GM18520 (cell line): ENCODE data around the gene FHOD3.
A peak's percentile ranks its signal among the peaks of the same experiment; 100 is the strongest.

Source experiments
- ATAC-seq: cut with Tn5 transposase; IDR thresholded peaks from one replicate; pipeline ENCODE4 v1.9.1; 2021; ENCODE audit not compliant: unreplicated experiment

FHOD3 gene

GRCh38 chr18:36680042-36680441 lies 382.5 kb downstream of the FHOD3 start:
- no peak for ATAC-seq

GRCh38 chr18:36685580-36685979 lies 388.1 kb downstream of the FHOD3 start:
- no peak for ATAC-seq

GRCh38 chr18:36688020-36688965 lies 390.8 kb downstream of the FHOD3 start:
- ATAC-seq, result peak; percentile 53

GRCh38 chr18:36692371-36692770 lies 394.9 kb downstream of the FHOD3 start:
- ATAC-seq, result no peak

GRCh38 chr18:36692921-36693332 lies 395.4 kb downstream of the FHOD3 start:
- no peak for ATAC-seq

- no peak for ATAC-seq
Observed at GRCh38 chr18:36693931-36694620, 396.6 kb downstream of the FHOD3 start.

GRCh38 chr18:36695806-36696205 lies 398.3 kb downstream of the FHOD3 start:
- ATAC-seq, result no peak

- ATAC-seq, result no peak
Observed at GRCh38 chr18:36697905-36698304, 400.4 kb downstream of the FHOD3 start.

- ATAC-seq, result no peak
Observed at GRCh38 chr18:36700955-36701354, 403.4 kb downstream of the FHOD3 start.

GRCh38 chr18:36702401-36703013 lies 405.0 kb downstream of the FHOD3 start:
- ATAC-seq, result no peak

GRCh38 chr18:36704156-36704555 lies 406.6 kb downstream of the FHOD3 start:
- no peak for ATAC-seq

GRCh38 chr18:36706134-36706881 lies 408.8 kb downstream of the FHOD3 start:
- ATAC-seq, result no peak

GRCh38 chr18:36708366-36708765 lies 410.9 kb downstream of the FHOD3 start:
- ATAC-seq, result no peak

- no peak for ATAC-seq
Observed at GRCh38 chr18:36709315-36709714, 411.8 kb downstream of the FHOD3 start.

GRCh38 chr18:36711014-36711725 lies 413.7 kb downstream of the FHOD3 start:
- no peak for ATAC-seq

GRCh38 chr18:36711813-36712444 lies 414.4 kb downstream of the FHOD3 start:
- ATAC-seq, result no peak

GRCh38 chr18:36714476-36714875 lies 417.0 kb downstream of the FHOD3 start:
- ATAC-seq, result no peak

- no peak for ATAC-seq
Observed at GRCh38 chr18:36717422-36718110, 420.1 kb downstream of the FHOD3 start.

- ATAC-seq, result no peak
Observed at GRCh38 chr18:36718705-36719328, 421.3 kb downstream of the FHOD3 start.
